Right lobe of liver (tissue), 4 donors: ENCODE measurements around the gene PRR36.

Experiments used
- POLR2A ChIP-seq: fragments of 450-650 bp; IDR thresholded peaks from one replicate; pipeline ENCODE4 v1.6.1; 2017; ENCODE audit warnings: antibody characterized with exemption, mild to moderate bottlenecking
- TF ChIP-seq, protein P1 (sequence below), 4 donors: fragments of 200-600 bp in 3 of 4; fragments of 450-650 bp in 1 of 4; IDR thresholded peaks; one replicate each; pipeline versions ENCODE4 v1.5.1 to v1.8.0; 2016 to 2022; ENCODE audit warnings: antibody characterized with exemption in 4 of 4, mild to moderate bottlenecking in 2 of 4
- donor health status: DM: no; HTN: no; CAD: no.
- donor health status: DM: no; HTN: no; CAD: no.
- donor health status: DM: no; HTN: yes; CAD: no.

GRCh38 chr19:7842661-7843294 is 31.4 kb downstream of the PRR36 start:
- TF ChIP-seq, protein P1, sequence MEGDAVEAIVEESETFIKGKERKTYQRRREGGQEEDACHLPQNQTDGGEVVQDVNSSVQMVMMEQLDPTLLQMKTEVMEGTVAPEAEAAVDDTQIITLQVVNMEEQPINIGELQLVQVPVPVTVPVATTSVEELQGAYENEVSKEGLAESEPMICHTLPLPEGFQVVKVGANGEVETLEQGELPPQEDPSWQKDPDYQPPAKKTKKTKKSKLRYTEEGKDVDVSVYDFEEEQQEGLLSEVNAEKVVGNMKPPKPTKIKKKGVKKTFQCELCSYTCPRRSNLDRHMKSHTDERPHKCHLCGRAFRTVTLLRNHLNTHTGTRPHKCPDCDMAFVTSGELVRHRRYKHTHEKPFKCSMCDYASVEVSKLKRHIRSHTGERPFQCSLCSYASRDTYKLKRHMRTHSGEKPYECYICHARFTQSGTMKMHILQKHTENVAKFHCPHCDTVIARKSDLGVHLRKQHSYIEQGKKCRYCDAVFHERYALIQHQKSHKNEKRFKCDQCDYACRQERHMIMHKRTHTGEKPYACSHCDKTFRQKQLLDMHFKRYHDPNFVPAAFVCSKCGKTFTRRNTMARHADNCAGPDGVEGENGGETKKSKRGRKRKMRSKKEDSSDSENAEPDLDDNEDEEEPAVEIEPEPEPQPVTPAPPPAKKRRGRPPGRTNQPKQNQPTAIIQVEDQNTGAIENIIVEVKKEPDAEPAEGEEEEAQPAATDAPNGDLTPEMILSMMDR (IDR thresholded peaks at IDR 0.05), result no peak
- TF ChIP-seq POLR2A, result no peak
